PC-3 (cell line): Measurements from ENCODE around the gene TACC2. TPM values are rescaled to one million over a fixed set of nuclear protein-coding genes. Genes with fewer than 3 reads are reported as not detected.

Experiments
- ATAC-seq: fragments of 200-7000 bp; cut with Tn5 transposase; 2 replicates; pipeline ENCODE4 v1.9.1; 2020; ENCODE audit warnings: mild to moderate bottlenecking, moderate library complexity
- BruUV-seq: library from RNA; stranded (reverse); fragments of 400-500 nt; replicated peaks from 2 replicates; lab custom pipeline; 2021; lab: Mats Ljungman, UMichigan
- CTCF ChIA-PET: fragments of 300-600 bp; sonication (Branson Sonifier 250); formaldehyde crosslinking; loops from one replicate; lab custom pipeline; 2022; ENCODE audit warnings: antibody characterized with exemption; lab: Charles Lee
- POLR2A ChIA-PET: fragments of 300-600 bp; sonication (Branson Sonifier 250); formaldehyde crosslinking; loops from one replicate; lab custom pipeline; 2022; ENCODE audit warnings: antibody characterized with exemption; ENCODE audit not compliant: unreplicated experiment; lab: Charles Lee
- DNase-seq: peaks from one replicate; pipeline ENCODE4 v3.0.0-alpha.2; 2015
- H2AFZ ChIP-seq: fragments of 300-600 bp; sonication (generic); 2 replicates; pipeline ENCODE4 v1.6.0; 2016; ENCODE audit warnings: antibody characterized with exemption, low read length
- H3F3A ChIP-seq: fragments of 300-600 bp; sonication (generic); one replicate; pipeline ENCODE4 v1.6.0; 2017; ENCODE audit warnings: antibody characterized with exemption, low read length, control low read depth, mild to moderate bottlenecking; ENCODE audit not compliant: unreplicated experiment
- H3K27ac ChIP-seq: fragments of 300-600 bp; sonication (generic); 2 replicates; pipeline ENCODE4 v1.5.1; 2016; ENCODE audit warnings: mild to moderate bottlenecking, low read length
- H3K27me3 ChIP-seq: fragments of 300-600 bp; sonication (generic); 2 replicates; pipeline ENCODE4 v1.6.1; 2016; ENCODE audit warnings: low read length, mixed read lengths
- H3K36me3 ChIP-seq: fragments of 300-600 bp; sonication (generic); 2 replicates; pipeline ENCODE4 v1.6.1; 2016; ENCODE audit warnings: low read depth, mixed run types, low read length, mixed read lengths
- H3K4me1 ChIP-seq: fragments of 300-600 bp; sonication (generic); 2 replicates; pipeline ENCODE4 v1.5.1; 2016; ENCODE audit warnings: low read length; ENCODE audit not compliant: insufficient read depth
- H3K4me2 ChIP-seq: fragments of 300-600 bp; sonication (generic); 2 replicates; pipeline ENCODE4 v1.6.0; 2016; ENCODE audit warnings: low read length
- H3K4me3 ChIP-seq: fragments of 300-600 bp; sonication (generic); 2 replicates; pipeline ENCODE4 v1.5.1; 2016; ENCODE audit warnings: mild to moderate bottlenecking, low read length, mixed read lengths
- H3K79me2 ChIP-seq: fragments of 300-600 bp; sonication (generic); 2 replicates; pipeline ENCODE4 v1.6.1; 2017; ENCODE audit warnings: low read length, mixed read lengths
- H3K9ac ChIP-seq: fragments of 300-600 bp; sonication (generic); 2 replicates; pipeline ENCODE4 v1.6.0; 2016; ENCODE audit warnings: mild to moderate bottlenecking, low read length
- H3K9me2 ChIP-seq: fragments of 300-600 bp; sonication (generic); replicated peaks from 2 replicates; pipeline ENCODE4 v1.6.1; 2016; ENCODE audit warnings: mixed run types, low read length, mixed read lengths
- H3K9me3 ChIP-seq: fragments of 300-600 bp; sonication (generic); 2 replicates; pipeline ENCODE4 v1.6.1; 2016; ENCODE audit warnings: low read length, mixed read lengths
- H4K20me1 ChIP-seq: fragments of 300-600 bp; sonication (generic); 2 replicates; pipeline ENCODE4 v1.6.1; 2016; ENCODE audit warnings: low read length, mixed read lengths
- CTCF ChIP-seq: fragments of 300-600 bp; sonication (generic); conservative IDR thresholded peaks from 2 replicates; pipeline ENCODE4 v1.5.1; 2017; ENCODE audit warnings: antibody characterized with exemption, low read depth, mild to moderate bottlenecking, low read length
- EZH2 ChIP-seq: fragments of 300-600 bp; sonication (generic); IDR thresholded peaks from one replicate; pipeline ENCODE4 v1.6.1; 2017; ENCODE audit warnings: antibody characterized with exemption, mild to moderate bottlenecking, low read length; ENCODE audit not compliant: unreplicated experiment
- EZH2phosphoT487 ChIP-seq: fragments of 300-600 bp; sonication (generic); IDR thresholded peaks from 2 replicates; pipeline ENCODE4 v1.6.1; 2018; ENCODE audit warnings: mild to moderate bottlenecking, antibody characterized with exemption, low read length, borderline replicate concordance
- intact Hi-C: fragments of 100-400 bp; cut with micrococcal nuclease; formaldehyde crosslinking; loops from 2 replicates; pipeline ENCODE4 v1.9.0; 2023
- total RNA-seq: library from RNA; depleted of rRNA; stranded (reverse); fragments of >200 nt; gene quantifications from 2 replicates; pipeline ENCODE4 v1.2.3, GENCODE V29; 2014

TACC2 gene
- total RNA-seq, 1 experiment from 2014 or later, result 31.7 TPM

- peak overlapping the region; percentile 93 for H2AFZ ChIP-seq
- TSS peak; percentile 29 for BruUV-seq
- intact Hi-C loops, result loop anchor here (2.0 kb wide), 1 partner anchor 137 kb away; no protein-coding TSS in a partner anchor
- CTCF ChIA-PET, result no interaction called here
- peak overlapping the region; percentile 90 for H3K27ac ChIP-seq
- ATAC-seq (peak; percentile 25), DNase-seq (no peak)
- POLR2A ChIA-PET, result interaction anchor here (0.6 kb wide), 1 partner anchor 166 kb away, joined by 6 read pairs; no protein-coding TSS in a partner anchor
- H3K79me2 ChIP-seq, result peaks cover 26% of the 10 kb centered on the region
- no peaks in the 10 kb centered on the region for H3K27me3 ChIP-seq
- H3K9me2 ChIP-seq, result no peaks in the 10 kb centered on the region
- peak overlapping the region; percentile 90 for H3K4me3 ChIP-seq
- no peak for TF ChIP-seq EZH2phosphoT487
- no peak for TF ChIP-seq EZH2
- no peak; the same call in 1 of the 2 replicates for TF ChIP-seq CTCF
- no peaks in the 10 kb centered on the region for H3K36me3 ChIP-seq
- H3K9ac ChIP-seq, result peak overlapping the region; percentile 99
- H3K9me3 ChIP-seq, result no peaks in the 10 kb centered on the region
- H3K4me2 ChIP-seq, result peak overlapping the region; percentile 94
- no peaks in the 10 kb centered on the region for H3F3A ChIP-seq
- H3K4me1 ChIP-seq, result peaks cover 7% of the 10 kb centered on the region; the same call in 1 of the 2 replicates
- H4K20me1 ChIP-seq, result 0 out of 2 replicates have a peak, but pooled peaks cover 4% of the 10 kb centered on the region
Observed at GRCh38 chr10:121975295-121976086, 13.5 kb upstream of the TACC2 start.

DNA sequence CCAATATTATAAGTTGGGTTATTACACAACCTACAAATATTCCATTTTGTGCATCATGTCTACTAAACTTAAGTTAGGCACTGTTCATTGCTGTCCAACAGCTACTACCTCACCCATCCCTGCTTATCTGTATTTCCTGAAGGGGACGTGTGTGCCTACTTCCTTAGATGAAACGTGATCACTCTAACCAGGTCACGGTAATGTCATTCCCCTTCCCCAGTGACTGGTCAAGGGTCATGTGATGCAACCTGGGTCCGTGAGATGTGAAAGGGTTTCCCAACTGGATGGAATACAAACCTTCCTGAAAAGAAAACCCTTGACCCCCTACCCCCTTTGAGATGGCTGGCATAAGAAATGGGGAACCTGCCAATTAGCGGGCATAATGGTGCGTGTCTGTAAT lies 12.4 kb upstream of the TACC2 start:
- no peak overlapping the region for H3K4me2 ChIP-seq
- peaks cover 25% of the 10 kb centered on the region for H3K79me2 ChIP-seq
- no TSS peak for BruUV-seq
- ATAC-seq (no peak), DNase-seq (no peak)
- H3K9ac ChIP-seq, result no peak overlapping the region
- 0 out of 2 replicates have a peak, but pooled peaks cover 4% of the 10 kb centered on the region for H4K20me1 ChIP-seq
- TF ChIP-seq EZH2 (no peak), EZH2phosphoT487 (no peak), CTCF (no peak)
- intact Hi-C loops, result no loop called here
- ChIA-PET POLR2A (no interaction called here), CTCF (no interaction called here)
- H3K27ac ChIP-seq, result no peak overlapping the region
- H3K9me3 ChIP-seq, result no peaks in the 10 kb centered on the region
- no peaks in the 10 kb centered on the region for H3K36me3 ChIP-seq
- H3K4me3 ChIP-seq, result no peak overlapping the region
- H3K27me3 ChIP-seq, result no peaks in the 10 kb centered on the region
- H3K4me1 ChIP-seq, result peaks cover 7% of the 10 kb centered on the region; the same call in 1 of the 2 replicates
- no peaks in the 10 kb centered on the region for H3K9me2 ChIP-seq
- no peak overlapping the region for H2AFZ ChIP-seq
- H3F3A ChIP-seq, result no peaks in the 10 kb centered on the region

DNA sequence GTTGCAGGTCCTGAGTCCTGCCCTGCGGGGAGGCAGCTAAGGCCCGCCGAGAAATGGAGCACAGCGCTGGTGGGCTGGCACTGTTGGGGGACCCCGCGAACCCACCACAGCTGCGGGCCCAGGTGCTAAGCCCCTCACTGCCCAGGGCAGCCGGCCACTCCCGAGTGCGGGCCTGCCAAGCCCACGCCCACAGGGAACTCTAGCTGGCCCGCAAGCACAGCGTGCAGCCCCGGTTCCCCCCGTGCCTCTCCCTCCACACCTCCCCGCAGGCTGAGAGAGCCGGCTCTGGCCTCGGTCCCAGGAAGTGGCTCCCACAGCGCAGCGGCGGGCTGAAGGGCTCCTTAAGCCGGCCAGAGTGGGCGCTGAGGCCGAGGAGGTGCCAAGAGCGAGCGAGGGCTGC lies 10.5 kb upstream of the TACC2 start:
- Histone ChIP-seq H3K9me2 (no peaks in the 10 kb centered on the region), H3K27me3 (no peaks in the 10 kb centered on the region), H2AFZ (no peak overlapping the region), H3K4me3 (no peak overlapping the region), H3F3A (no peaks in the 10 kb centered on the region), H3K79me2 (peaks cover 10% of the 10 kb centered on the region), H3K36me3 (no peaks in the 10 kb centered on the region), H3K9ac (no peak overlapping the region), H3K9me3 (no peaks in the 10 kb centered on the region), H3K27ac (no peak overlapping the region), H4K20me1 (0 out of 2 replicates have a peak, but pooled peaks cover 4% of the 10 kb centered on the region), H3K4me1 (peaks cover 2% of the 10 kb centered on the region; the same call in 1 of the 2 replicates), H3K4me2 (no peak overlapping the region)
- no peak for TF ChIP-seq EZH2
- no peak for TF ChIP-seq CTCF
- TF ChIP-seq EZH2phosphoT487, result no peak
- intact Hi-C loops, result no loop called here
- no peak for DNase-seq
- ChIA-PET CTCF (no interaction called here), POLR2A (no interaction called here)
- no peak for ATAC-seq
- BruUV-seq, result no TSS peak
